ENCODE measurements around the gene NEU1.
"Not testable (repeated sequence)": the region's sequence is repeated elsewhere in the genome, so short reads cannot be mapped to it uniquely, and the experiment has no call there.

DNA sequence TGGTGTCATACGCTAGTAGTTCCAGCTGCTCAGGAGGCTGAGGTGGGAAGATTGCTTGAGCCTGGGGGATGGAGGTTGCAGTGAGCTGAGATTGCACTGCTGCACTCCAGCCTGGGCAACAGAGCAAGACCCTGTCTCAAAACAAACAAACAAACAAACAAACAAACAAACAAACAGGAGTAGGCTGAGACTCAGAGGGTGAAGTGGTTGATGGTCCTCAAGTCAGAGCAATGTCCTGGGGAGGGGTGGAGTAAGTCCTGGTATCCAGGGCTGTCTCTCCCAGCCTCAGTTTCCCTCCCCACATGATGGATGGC, 6.0 kb upstream of the NEU1 start:
- TF ChIP-seq, protein P1, sequence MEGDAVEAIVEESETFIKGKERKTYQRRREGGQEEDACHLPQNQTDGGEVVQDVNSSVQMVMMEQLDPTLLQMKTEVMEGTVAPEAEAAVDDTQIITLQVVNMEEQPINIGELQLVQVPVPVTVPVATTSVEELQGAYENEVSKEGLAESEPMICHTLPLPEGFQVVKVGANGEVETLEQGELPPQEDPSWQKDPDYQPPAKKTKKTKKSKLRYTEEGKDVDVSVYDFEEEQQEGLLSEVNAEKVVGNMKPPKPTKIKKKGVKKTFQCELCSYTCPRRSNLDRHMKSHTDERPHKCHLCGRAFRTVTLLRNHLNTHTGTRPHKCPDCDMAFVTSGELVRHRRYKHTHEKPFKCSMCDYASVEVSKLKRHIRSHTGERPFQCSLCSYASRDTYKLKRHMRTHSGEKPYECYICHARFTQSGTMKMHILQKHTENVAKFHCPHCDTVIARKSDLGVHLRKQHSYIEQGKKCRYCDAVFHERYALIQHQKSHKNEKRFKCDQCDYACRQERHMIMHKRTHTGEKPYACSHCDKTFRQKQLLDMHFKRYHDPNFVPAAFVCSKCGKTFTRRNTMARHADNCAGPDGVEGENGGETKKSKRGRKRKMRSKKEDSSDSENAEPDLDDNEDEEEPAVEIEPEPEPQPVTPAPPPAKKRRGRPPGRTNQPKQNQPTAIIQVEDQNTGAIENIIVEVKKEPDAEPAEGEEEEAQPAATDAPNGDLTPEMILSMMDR (conservative IDR thresholded peaks at IDR 0.05; ENCODE audit: low read length): not testable (repeated sequence)
- not testable (repeated sequence) for TF ChIP-seq EZH2phosphoT487 (IDR thresholded peaks at IDR 0.05; ENCODE audit: borderline replicate concordance, low read depth, low read length)

All from OCI-LY7 (cell line).